DLD1 (cell line): ENCODE measurements around the gene ALG9.
"Not testable (repeated sequence)": the region's sequence is repeated elsewhere in the genome, so short reads cannot be mapped to it uniquely, and the experiment has no call there.

ENCODE experiments used
- in situ Hi-C: cut with HindIII; loops from 2 replicates; pipeline ENCODE4 v1.10.0; 2017; ENCODE audit warnings: low sequenced_read_pairs

The ALG9 gene

DNA sequence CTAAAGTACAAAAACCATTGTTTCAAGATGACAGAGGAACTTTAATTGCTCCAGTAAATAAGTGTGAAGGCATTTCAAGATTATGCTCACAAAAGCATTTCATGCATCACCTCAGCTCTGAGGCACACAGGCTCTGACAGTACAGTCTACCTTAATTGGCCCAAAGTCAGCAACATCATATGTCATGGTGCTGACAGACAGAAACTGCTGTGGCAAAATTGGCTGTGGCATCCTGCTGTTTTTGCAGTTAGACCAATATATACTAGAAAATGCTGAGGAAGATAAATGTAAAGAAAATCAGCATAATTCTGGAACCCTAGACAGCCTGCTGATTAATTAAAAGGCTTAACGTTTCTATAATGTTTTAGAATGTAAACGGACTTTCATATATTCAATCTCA, 70.2 kb downstream of the ALG9 start:
- in situ Hi-C loops = no loop called here

DNA sequence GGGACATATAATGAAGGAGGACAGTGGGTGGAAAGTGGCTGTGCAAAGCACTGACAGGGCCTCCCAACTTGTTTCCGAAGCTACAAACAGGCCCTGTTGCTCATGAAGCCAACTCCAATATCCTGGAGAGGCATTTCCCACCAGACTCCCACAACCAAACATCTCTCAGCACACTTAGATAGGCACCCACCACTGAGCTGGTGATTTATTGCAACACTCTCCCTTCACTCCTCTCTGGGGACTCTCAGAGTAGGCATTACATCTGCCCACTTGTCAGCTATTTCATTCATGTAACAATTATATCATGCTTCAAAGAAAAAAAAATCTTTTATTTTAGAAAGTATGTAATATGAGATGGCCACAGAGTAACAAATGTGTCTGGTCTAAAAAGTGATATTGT, 73.1 kb downstream of the ALG9 start:
- in situ Hi-C loops = no loop called here

DNA sequence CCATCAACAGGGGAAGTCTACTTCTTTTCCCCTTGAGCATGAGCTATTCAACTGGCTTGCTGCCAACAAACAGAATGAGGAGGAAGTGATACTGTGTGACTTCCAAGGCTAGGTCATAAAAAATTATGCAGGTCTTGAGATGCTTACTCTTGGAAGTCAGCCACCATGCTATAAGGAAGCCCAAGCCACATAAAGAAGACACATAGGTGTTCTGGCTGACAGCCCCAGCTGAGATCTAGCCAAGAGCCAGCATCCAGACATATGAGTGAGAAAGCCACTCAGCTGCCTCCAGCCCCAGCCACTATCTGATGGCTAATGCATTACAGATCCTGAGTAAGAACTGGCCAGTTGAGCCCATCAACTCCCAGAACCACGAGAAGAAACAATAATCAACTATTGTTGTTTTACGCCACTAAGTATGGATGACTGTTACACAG, 74.2 kb downstream of the ALG9 start:
- in situ Hi-C loops = no loop called here

DNA sequence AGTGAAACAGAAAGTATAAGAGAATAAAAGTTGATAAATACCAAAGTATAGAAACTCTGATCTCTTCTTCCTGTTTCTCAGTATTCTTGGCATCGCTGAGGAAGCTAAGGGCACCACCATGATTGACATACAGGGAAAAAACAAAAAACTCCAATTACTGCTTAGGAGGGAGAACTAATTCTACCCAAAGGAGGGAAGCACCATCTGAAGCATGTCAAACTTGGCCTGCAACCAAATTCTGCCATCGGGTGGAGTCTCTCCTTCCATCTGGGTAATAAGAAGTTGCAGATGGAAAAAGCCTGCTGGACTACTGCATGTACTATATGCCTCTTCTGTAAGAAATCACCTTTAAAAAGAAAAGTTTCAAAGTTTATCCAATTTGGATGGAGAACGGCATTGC, 74.7 kb downstream of the ALG9 start:
- in situ Hi-C loops = no loop called here

DNA sequence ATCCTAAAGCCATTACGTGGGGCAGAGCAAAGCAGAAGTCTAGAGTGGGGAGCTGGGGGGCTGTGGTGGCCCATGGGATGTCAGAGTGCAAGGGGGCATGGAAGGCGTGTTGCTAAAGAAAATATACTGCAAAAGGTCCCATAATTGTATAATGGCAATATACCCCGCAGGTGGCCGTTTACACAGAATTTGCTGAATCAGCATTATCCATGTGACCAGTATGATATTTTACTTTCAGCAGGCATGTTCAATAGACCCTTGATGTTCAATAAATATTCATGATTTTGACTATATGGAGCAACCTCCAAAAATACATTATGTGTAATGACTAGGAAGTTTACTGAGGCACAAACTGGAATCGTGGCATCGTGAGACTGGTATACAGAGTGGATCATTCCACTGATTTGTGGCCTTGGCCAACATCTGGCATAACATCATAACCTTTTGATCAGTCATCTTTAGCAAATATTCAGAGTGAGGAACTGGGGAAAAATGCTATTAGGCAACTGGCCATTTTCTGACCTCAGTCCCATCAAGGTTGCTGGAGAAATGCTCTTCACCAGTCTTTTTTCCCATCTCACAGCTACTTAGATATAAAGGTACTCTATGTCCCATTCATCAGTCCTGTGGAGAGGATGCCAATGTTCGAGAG, 75.9 kb downstream of the ALG9 start:
- in situ Hi-C loops = no loop called here

DNA sequence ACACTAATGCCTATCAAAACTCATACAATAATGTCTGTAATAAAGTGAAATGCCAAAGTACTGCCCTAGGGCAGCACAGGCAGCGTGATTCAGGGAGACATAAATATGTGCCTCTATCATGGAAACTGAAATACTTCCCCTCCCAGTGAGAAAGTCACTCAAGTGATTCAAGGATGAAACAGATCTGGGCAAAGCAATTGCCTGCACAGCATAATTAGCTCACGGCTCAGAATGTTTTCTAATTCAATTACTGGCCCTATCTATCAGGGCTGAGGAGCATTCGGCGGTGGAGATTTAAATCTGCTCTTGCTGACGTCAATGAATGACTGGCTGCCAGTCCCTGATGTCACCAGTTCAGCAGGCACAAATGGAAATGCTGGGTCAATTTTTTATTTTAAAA, 77.5 kb downstream of the ALG9 start:
- in situ Hi-C loops = no loop called here

DNA sequence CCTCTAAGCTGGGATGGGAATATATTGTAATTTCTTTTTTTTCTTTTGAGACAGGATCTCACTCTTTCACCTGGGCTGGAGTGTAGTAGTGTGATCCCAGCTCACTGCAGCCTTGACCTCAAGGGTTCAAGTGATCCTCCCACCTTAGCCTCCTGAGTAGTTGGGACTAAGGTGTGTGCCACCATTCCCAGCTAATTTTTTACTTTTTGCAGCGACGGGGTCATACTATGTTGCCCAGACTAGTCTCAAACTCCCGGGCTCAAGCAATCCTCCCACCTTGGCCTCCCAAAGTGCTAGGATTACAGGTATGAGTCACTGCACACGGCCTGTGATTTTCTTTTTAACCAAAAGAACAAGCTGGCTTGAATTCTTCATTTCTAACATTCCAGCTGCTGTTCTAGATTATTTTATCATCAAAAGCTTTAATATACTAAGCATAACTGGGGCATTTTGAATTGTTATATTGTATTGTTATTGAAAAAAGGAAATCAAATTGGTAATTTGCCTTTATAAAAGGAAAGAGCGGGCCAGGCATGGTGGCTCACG, 78.4 kb downstream of the ALG9 start:
- in situ Hi-C loops = no loop called here

DNA sequence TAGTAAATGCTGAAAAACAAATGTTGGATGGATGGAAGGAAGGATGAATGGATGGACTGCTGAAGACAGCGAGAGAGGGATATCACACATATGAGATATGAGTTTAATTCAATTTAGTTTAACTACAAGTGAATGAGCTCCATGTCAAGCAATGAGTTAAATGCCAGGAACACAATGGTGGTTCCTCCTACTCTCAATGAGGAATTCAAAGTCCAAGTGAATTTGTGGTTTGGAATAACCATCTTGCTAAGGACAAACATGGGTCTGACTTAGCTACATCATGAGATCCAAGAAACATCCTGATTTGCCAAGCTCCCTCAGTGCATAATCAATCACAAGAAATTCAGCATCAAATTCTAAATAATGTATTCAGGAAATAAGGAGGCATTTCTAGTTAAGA, 79.1 kb downstream of the ALG9 start:
- in situ Hi-C loops = no loop called here

DNA sequence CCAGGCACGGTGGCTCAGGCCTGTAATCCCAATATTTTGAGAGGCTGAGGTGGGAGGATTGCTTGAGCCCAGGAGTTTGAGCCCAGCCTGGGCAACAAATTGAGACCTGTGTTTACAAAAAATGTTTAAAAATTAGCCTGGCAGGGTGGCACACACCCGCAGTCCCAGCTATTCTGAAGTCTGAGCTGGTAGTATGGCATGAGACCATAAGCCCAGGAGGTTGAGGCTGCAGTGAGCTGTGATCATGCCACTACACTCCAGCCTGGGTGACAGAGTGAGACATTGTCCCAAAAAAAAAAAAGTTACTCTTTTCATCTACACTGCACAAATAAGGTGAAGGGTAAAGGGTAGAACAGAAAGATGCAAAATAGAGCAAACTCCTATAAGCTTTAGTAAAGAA, 82.9 kb downstream of the ALG9 start:
- in situ Hi-C loops = no loop called here

DNA sequence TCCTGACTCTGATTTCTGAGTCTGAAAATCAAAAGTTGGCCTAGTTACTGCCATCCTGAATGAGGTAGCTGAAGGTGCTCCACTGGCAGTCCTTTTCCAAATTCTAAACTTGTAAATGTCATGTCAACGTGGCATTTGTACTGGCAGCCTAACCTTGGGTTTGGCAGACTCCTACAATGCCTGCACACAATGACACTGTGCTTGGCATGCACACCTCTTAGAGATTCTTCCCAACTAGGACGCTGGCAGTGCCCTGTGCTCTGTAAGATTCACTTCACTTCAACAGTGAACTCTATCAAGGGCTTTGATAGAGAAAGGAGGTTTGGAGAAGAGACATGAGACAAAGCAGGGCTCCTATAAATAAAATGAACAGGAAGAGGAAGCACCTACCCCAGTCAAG, 83.3 kb downstream of the ALG9 start:
- in situ Hi-C loops = no loop called here

DNA sequence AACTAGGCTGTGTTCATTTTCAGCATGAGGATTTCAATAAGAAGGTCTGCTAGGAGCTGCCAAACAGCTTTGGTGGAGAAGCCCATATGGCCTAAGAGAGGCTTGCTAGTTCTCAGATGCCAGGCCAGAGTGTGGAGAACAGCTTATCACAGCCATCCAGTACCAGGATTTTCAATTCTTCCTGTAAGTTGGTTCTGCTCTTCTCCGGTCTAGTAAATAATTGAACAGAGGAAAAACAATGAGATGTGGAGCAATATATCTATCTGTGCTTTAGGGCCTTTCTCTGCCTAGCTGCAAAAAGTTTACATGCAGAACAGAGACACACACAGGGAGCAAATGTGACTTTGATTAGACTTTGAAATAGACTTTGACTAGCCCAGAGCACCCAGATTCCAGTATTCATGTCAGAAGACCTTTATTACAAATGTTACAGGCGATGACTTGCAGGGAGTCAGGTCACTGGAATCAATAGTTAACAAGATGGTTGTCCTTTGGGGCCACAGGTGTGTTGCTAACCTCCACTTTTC, 85.4 kb downstream of the ALG9 start:
- in situ Hi-C loops = no loop called here

DNA sequence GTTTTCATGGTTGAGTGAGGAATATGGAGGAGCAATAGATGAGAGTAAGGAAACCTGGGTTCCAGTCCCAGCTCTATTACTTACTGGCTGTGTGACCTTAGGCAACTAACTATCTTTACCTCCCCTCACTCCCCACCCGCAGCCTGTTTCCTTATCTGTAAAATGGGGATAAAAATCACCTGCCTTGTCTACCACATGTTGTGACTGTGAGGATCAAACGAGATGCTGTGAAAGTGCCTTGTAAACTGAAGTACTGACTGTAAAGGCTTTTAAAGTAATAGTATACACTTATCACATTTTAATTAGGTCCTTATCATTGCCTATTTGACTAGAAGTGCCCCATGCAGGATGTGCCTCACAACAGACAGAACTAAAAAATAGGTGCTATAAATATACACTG, 86.3 kb downstream of the ALG9 start:
- in situ Hi-C loops = no loop called here

DNA sequence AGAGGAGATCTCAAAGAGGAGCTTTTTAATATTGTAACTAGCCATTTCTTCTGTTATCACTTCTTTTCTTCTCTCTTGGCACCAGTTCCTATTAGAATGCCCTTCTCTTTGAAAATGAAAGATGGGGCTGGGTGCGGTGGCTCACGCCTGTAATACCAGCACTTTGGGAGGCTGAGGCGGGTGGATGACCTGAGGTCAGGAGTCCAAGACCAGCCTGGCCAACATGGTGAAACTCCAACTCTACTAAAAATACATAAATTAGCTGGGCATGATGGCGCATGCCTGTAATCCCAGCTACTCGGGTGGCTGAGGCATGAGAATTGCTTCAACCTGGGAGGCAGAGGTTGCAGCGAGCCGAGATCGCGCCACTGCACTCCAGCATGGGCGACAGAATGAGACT, 87.1 kb downstream of the ALG9 start:
- in situ Hi-C loops = not testable (repeated sequence)

DNA sequence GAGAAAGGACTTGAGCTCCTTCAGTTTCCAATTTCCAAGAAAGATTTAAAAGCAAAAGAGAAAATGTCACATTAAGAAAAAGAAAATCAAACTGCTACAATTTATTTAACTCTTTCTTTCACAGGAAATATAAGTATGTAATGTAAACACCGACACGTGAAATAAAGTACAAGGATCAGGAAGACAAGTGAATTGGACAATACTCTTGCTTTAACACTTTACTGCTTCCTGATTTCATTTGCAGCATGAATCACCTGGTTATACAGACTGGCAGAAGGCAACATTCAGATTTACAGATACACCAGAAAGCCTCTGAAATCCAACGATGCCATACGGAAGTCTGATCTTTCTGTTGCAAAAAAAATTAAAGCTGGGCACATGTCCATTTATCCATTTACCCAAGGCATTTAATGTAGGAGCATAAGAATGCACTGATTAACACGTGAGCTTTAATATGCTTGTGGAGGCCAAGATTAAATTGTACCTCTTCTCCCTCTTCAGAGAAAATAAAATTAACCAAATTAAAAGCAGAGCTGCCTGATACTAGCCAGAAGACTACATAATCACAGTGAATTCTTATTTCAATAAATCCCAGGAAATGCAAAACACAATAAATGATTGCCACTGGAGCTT, 89.2 kb downstream of the ALG9 start:
- in situ Hi-C loops = no loop called here

DNA sequence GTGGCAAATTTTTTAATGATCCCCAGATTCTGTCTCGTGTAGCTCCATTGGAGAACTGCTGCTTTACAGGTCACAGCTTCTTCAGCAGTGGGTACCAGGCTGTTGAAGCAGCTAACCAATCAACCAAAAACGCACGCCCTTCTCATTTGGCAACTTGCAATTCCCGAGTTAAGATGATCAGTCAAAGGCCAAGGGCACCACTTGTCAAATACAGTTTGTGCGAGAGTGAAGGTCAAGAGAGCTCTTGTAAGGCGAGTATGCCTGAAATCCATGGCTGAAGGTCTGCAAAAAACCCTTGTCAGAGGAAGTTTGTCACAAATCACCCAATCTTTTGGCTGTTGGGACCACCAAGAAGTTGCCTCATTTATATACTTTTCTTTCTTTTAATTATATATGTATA, 92.3 kb downstream of the ALG9 start:
- in situ Hi-C loops = no loop called here

DNA sequence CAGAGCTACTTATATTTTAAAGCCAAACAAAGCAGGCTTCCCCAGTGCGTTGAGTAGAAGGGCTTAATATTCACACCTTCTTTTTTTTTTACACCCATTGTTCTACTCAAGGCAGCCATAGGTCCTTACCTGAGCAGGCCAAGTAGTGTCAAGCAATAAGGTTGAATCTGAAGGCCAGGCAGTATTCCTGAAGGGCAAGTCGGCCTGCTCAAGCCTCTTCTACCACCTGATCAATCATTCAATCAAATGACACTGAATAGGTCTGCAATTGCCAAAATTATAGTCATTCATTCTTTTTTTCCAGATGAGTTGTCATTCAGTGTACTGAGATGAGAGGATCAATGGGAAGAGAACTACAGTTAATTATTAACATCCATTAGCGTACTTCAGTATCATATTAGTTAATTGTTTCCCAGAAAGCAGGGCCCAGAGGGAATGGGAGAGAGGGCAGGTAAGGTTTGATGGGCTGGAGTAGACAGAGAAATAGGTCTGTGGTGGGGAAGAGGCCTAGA, 93.3 kb downstream of the ALG9 start:
- in situ Hi-C loops = no loop called here

DNA sequence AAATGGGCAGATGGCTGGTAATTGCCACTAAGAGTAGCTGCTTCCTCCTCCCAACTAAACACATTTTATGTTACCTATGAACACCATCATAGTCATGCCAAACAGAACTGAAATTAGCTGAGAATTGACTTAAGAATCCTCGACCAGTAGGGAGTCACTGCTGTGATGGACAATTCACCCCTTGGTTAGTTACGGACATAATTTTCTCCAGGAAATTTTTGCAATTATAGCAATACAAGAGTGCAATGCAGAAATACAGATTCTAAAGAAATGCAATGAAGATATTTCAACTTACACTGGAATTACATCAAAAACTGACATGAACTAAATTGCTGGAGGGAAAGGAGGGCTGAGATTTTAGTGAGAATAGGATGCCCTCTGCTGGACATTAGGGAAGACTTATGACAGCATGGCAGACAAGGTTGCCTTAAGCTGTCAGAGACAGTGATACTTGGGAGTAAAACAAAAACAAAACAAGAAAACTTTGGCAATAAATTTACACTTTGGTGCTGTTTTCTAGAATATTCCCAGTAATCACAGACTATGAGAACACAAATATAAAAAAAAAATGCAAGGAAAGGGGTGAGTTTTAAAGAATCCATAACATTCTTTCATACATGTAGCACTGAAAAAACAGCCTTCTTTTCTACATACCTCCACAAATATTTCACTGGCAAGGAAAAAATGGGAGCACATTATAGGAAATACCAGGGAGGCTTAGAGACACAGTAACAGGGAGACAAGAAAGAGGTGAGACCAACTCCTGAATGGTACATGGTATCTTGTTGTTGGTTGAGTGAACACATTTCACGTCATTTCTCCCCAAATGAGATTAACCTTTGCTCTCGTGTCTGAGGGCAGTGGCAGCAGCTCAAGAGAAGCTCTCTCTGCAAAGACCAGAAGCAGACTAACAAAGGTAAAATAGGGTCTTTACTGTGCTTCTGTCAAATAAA, 94.0 kb downstream of the ALG9 start:
- in situ Hi-C loops = no loop called here

DNA sequence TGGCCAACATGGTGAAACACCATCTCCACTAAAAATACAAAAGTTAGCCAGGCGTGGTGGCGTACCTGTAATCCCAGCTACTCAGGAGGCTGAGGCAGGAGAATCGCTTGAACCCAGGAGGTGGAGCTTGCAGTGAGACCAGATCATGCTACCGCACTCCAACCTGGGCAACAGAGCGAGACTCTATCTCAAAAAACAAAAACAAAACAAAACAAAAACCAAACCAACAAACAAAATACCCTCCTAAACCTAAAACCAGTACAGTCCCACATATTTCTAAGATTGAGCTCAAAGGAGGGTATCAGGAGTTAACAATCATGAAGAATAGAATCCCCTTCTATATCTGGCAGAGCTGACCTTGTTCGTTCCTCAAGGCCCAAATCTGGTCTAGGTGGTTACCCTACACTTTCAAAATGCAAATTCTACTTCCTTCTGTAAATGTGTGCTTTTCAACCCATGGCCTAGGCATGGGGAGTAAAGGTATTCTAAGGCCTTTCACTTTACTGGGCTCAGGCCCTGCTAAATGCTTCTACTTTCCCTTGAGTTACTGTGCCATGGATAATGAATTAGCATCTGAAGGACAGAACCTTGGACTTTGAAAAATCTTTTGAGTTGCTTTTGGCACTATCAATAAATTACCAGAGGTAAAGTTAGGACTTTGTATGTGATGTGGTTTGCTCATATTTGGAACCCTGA, 94.8 kb downstream of the ALG9 start:
- in situ Hi-C loops = no loop called here

DNA sequence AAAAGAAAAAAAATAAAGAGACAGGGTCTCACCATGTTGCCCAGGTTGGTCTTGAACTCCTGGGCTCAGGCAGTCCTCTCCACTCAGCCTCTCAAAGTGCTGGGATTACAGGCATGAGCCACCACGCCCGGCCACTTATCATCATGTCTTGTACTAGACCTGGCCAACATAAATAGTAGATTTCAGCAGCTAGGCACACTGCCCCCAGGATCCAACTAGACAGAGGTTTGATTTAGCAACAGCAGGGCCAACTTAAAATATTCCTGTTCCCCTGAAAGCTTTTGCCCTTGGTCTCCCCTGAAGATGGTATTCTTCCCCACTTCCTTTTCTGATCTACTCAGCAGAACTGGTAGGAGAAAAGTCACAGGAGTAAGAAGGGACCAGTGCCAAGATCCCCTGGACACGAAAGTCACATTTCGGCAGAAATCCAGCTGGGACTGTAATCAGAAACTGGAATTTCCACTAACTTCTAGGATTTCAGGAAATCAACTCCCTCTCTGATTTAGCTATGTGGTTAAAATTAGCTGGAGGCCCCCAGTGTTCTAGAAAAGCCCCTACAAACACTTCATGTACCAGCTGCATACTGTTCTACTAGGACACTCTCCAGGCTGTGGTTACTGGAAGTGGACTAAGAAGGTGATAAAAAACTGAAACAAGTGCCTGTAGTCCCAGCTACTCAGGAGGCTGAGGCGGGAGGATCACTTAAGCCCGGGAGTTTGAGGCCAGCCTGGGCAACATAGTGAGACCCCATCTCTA, 96.2 kb downstream of the ALG9 start:
- in situ Hi-C loops = no loop called here

DNA sequence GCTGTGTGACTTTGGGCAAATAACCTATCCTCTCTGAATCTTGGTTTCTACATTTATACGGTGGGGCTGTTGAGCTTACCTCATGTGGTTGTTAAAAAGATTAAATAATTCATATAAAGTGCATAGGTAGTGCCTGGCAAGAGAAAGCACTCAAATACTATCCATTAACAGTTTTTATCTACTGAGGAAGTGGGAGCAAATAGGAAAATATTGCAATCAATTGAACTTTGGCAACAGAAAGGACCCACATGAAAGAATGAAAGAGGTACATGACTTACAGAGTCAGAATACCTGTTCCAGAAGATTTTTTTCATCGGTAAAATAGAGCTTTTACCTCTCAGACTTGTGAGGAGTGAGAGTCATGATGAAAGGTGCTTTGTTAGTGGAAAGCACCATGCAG, 98.8 kb downstream of the ALG9 start:
- in situ Hi-C loops = no loop called here
